Fibroblast of lung (primary cell): ENCODE results near the gene NPR2.

Source experiments
- CTCF ChIP-seq, 2 donors: IDR thresholded peaks in 1 of 2; conservative IDR thresholded peaks in 1 of 2; 1 replicate in 1 of 2; 2 replicates in 1 of 2; pipeline ENCODE4 v1.5.1; 2011 to 2012; ENCODE audit warnings: low read length in 2 of 2, control low read depth in 1 of 2, inconsistent platforms in 1 of 2, low read depth in 1 of 2, mild to moderate bottlenecking in 1 of 2
- EZH2 ChIP-seq: IDR thresholded peaks from 2 replicates; pipeline ENCODE4 v1.5.1; 2012; ENCODE audit warnings: low read length, control low read depth, mild to moderate bottlenecking; ENCODE audit errors: missing control alignments

- TF ChIP-seq CTCF (conservative IDR thresholded peaks at IDR 0.05 in 1 of 2, IDR thresholded peaks at IDR 0.05 in 1 of 2; ENCODE audit: low read depth in 1 of 2, low read length in 2 of 2) (no peak), EZH2 (no peak)
Measured at GRCh38 chr9:35798658-35799374, 7.4 kb downstream of the NPR2 start.
